Stomach (tissue), 4 donors: ENCODE data around the gene H3-3A.

Source experiments
- CTCF ChIP-seq, 7 experiments: fragments of 450-650 bp in 4 of 7; fragments of 200-600 bp in 3 of 7; sonication (generic) in 3 of 7; IDR thresholded peaks; one replicate each; pipeline ENCODE4 v1.5.1; 2016 to 2019; ENCODE audit warnings: antibody characterized with exemption in 7 of 7, control low read depth in 2 of 7, mild to moderate bottlenecking in 1 of 7
- EP300 ChIP-seq: sonication (generic); formaldehyde crosslinking; IDR thresholded peaks from one replicate; pipeline ENCODE4 v1.6.1; 2017; ENCODE audit warnings: antibody characterized with exemption
- POLR2A ChIP-seq, 4 donors: fragments of 450-650 bp; IDR thresholded peaks; one replicate each; pipeline ENCODE4 v1.6.1; 2016; ENCODE audit warnings: antibody characterized with exemption in 4 of 4, control low read depth in 2 of 4, mild to moderate bottlenecking in 1 of 4, moderate library complexity in 1 of 4
- POLR2AphosphoS5 ChIP-seq, 3 donors: sonication (generic); formaldehyde crosslinking; IDR thresholded peaks; one replicate each; pipeline ENCODE4 v1.6.1; 2016; ENCODE audit warnings: antibody characterized with exemption in 3 of 3

GRCh38 chr1:226086776-226087175, 24.3 kb downstream of the H3-3A start:
- TF ChIP-seq CTCF (IDR thresholded peaks at IDR 0.05) (no peak), POLR2A (IDR thresholded peaks at IDR 0.05) (no peak), EP300 (no peak), POLR2AphosphoS5 (IDR thresholded peaks at IDR 0.05) (no peak)
